NCI-H748 (cell line): Measurements from ENCODE around the gene TCF21.

Experiments used
- DNase-seq: peaks from one replicate; lab custom pipeline; 2025; ENCODE audit not compliant: unreplicated experiment; lab: John Stamatoyannopoulos, UW

Gene TCF21

DNA sequence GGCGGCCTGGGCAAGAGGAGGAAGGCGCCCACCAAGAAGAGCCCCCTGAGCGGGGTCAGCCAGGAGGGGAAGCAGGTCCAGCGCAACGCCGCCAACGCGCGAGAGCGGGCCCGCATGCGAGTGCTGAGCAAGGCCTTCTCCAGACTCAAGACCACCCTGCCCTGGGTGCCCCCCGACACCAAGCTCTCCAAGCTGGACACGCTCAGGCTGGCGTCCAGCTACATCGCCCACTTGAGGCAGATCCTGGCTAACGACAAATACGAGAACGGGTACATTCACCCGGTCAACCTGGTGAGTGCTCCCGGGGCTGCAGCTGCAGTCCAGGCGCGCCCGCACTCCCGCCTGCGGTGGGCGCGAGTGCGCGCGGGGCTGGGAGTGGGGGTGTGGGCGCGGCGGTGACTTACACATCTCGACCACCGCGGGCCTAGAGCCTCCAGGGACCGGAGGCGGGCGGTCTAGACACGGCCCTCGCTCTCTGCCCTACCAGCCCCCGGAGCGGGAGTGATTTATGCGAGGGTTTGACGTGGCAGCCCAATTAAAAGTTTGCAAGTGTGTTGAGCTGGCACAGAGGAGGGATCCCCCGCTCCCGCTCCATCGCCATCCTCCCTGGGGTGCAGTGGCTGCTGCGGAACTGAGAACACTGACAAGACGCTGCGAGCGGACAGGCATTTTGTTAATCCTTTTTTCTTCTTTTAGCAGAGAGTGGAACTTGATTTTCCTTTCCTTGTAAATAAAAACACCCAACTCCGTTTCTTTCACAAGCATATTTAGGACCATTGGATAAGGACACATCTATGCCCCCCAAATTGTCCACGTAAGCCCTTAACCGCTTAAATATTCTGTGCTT is 867 bp downstream of the TCF21 start:
- no peak for DNase-seq

DNA sequence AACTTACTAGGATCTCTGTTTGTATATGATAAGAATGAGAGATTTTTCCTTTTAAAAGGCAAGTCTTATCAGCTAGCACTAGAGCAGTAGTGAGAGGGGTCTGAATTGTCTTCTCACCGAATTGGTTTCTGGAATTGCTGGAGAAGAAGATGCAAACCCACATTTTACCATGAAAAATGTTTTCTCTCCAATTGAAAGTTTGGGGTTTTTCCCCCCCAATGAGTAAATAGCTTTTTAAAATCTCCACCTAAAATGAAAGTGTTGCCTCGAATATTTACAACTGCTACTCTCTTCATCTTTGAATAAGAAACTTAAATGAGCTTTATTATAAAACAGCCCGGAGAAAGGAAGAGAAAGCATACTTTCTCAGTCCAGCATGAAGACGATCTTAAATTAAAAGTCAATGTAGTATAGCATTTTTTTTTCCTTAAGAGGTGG is 1.8 kb downstream of the TCF21 start:
- DNase-seq, result no peak

DNA sequence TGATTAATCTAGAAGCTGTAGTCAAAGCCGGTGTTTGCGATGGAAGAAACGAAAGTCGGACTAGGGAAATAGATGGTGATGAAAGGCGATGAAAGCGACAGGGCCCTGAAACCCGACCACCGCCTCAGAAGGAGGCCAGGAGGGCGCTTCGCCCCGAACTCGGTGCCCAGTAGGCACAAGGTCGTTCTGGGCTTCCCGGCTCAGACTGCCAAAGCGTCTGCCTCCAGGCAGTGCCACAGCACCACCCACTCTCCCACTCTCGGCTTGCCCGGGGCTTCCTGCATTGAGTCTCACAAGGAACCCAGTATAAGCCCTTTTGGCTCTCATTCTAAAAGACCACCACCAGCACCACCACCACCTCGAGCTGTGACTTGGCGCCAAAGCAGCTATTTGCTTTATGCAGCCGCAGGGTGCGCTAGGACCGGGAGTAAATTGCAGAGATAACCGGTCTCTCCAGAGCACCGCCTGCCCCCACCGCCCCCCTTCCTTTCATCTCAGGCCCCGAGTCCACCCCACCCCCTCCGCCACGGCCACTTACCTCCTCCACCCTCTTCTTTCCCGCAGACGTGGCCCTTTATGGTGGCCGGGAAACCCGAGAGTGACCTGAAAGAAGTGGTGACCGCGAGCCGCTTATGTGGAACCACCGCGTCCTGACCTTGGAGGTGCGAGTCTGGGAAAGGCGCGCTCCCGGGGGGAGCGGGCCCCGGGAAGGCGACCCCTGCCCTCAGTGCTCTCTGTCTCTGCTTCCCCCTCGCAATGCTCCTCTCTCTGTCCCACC is 2.4 kb downstream of the TCF21 start:
- peak; percentile 63 for DNase-seq

DNA sequence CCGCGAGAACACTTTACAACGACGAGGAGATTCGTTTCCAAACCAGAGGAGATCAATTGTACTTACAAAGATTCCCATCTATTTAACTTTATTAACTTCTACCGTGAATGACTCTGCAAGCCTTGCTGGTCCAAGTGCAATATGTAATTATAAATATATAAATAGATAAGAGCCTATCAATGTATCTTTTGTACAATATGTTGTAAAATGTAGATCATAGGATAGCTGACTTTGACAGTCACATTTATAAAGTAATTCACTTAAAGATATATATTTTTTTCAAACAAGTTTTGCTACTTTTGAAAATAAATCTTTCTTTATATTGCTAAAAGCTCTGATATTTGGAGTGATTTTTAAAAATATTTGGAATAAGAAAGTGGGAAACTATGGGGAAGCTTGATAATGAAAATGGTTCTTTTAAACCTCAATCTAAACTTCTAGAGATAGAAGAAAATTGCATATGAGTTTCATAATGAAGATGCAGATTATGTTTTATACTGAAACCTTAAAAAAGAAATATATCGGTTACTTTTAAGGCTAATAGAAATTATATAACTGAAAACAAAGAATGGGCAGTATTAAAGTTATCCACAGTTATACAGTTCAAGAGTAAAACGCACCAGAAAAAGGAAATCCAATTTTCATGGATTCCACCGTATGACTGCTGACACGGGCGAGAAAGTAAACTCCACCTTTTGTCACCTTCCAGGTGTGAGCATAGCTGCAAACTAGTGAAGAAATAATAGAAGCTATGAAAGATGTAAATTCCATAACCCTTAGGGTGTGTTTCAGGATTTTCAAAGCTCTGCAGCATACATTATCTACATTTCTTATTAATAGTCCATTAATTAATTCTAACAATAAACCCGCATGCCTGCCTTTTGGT is 3.3 kb downstream of the TCF21 start:
- DNase-seq, result no peak

GRCh38 chr6:133892813-133893691 is 4.1 kb downstream of the TCF21 start:
- no peak for DNase-seq

- no peak for DNase-seq
Measured at GRCh38 chr6:133893946-133894345, 5.0 kb downstream of the TCF21 start.

DNA sequence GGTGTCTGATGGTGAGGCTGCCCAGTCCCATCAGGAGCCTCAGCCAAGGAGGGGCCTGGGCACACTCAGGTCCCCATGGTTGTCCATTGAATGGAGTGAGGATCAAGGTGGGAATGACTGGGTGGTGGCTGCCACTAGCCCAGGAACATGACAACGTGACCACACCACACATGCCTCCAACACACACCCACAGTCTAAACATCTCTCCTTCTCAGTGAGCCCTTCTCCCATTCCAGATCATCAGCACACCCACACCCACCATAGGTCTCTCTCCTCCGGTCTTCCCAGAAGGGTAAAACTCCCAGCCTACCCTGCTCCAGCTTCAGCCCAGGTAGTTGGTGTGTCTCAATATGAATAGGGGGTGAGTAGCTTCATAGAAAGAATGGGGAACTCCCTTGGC is 5.5 kb downstream of the TCF21 start:
- no peak for DNase-seq

- DNase-seq, result no peak
Measured at GRCh38 chr6:133894795-133895358, 6.0 kb downstream of the TCF21 start.

DNA sequence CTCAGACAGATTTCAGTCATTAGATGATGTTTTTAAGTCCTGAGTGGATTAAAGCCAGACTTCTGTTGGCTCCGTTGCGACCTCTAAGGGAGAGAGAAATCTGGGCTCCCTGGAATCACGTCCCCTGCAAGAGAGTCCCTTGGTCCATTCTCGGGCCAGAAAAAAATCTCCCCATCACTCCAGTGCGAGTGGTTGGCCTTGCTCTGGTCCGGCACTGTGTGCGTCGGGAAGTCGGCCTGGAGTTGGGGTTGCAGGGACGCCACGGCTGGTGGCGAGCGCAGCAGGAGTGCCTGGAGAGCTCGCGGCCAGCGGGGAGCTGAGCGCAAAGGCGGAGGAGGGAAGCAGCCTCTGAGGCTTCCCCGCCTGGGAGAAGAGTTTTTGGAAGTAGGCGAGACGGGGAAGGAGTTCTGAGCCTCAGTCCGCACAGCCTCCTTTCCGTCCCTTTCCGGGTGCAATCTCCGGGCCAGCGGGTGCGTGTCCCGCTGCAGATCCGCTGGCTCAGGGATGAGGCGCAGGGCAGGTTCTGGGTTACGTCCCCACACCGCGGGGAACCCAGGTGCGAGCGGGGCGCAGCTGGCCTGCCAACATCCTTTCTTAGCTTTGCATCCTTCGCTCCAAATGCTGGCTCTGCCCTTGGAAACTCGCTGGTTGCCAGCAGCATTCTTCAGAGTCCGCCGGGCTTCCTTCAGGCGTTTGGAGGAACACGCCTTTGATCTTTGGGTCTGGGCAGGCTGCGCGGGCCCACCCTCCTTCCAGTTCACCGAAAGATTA is 6.8 kb downstream of the TCF21 start:
- no peak for DNase-seq

DNA sequence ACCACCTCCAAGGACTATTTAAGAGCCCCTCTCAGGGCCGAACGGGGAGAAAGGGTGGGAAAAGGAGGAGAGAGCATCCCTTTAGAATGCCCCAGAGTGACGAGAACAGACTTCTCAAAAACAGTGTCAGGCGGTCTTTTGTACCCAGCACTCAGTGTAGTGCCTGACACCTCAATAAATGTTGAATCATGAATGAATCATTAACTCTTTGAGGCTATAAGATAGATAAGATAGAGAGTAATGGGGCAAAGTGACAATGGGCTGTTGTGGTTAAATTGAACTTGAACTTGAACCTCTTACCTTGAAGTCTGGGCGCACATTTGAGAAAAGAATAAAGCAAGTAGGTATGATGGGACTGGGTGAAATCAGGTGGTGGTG is 7.4 kb downstream of the TCF21 start:
- no peak for DNase-seq

- DNase-seq, result no peak
Measured at GRCh38 chr6:133898263-133898662, 9.3 kb downstream of the TCF21 start.

DNA sequence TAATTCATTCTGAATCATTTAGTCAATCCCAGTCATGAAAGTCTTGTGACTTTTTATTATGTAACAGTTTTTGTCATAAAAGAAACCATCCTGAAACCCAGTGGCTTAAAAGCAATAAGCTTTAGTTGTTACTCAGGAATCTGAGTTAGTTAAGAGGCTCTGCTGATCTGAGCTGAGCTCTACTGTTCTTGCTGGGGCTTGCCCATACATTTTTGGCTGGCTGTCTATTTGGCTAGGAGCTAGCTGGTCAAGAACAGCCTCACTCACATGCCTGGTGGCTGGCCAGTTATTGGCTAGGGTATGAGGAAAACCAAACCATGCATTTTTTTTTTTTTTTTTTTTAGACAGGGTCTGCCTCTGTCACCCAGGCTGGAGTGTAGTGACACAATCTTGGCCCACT is 10.6 kb downstream of the TCF21 start:
- no peak for DNase-seq

GRCh38 chr6:133903855-133904254 is 14.9 kb downstream of the TCF21 start:
- DNase-seq, result no peak

DNA sequence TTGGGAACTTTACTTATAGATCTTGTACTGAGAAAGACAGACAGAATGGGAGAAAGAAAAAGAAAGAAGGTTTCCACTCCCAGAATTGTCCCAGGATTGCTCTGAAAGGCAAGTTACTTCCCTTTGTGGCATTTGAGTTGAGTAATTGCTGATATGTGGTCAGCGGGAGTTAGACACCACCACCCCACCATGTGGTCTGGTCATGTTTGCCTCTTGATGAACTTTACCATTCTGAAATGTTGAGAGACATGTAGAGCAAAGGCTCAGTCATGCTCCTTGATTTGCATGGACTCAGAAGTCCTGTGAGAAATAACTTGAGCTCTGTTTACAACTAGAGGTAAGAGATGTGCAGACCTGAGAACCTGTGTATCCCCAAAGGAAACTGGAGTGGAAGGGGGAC is 17.1 kb downstream of the TCF21 start:
- DNase-seq, result no peak

DNA sequence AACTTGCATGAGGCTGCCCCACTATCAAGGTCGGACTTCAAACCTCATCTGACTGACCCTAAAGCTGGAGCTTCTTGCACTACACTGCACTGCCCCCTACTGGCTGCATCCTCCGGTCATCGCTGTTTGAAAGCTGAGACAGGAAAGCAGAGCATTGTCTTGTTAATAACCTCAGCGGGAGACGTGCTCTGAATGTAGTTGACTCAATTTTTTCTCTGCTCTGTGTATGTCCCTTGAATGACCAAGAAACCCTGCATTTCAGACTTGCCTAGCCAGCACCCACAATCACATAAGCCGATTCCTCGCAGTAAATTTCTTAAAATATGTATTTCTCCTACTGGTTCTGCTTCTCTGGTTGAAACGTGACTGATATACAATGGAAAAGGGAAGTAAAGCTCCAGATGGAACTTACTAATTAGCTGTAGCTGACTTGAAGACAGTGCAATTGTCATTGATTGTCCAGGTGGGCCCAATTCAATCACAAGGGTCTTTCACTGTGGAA is 27.8 kb downstream of the TCF21 start:
- peak; percentile 95 for DNase-seq

GRCh38 chr6:133917781-133918180 is 28.9 kb downstream of the TCF21 start:
- no peak for DNase-seq

DNA sequence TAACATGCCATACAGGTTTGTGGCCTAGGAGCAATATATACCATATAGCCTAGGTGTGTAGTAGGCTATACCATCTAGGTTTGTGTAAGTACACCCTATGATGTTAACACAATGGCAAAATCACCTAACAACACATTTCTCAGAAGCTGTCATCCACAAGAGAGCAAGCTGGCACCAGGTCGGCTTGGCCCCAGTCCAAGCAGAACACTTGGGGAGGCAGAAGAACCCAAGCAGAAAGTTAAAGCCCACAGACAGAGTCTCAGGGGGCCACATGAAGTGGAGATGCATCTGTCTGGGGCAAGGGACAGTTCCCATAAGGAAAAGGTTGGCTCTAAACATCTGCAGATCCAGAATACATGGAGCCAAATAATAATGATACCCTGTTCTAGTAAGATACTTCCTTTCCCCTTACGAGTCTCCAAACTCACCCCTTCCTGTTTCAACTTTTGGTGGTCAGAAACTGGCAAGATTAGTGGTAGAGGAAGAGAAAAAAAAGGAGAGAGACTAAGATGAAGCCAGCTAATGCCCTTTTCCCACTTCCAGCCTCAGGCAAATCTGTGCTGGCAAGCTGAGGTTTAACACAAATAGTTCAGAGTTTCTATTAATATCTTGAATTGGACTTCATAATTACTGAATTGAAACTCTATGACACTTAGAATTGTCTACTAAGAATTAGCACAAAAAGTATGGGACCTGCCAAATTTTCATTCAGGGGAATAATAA is 29.5 kb downstream of the TCF21 start:
- DNase-seq, result no peak

- DNase-seq, result no peak
Measured at GRCh38 chr6:133919362-133919761, 30.4 kb downstream of the TCF21 start.
